GM21381 (cell line): ENCODE data around the gene POLR3C.
"Not testable (repeated sequence)": the region's sequence is repeated elsewhere in the genome, so short reads cannot be mapped to it uniquely, and the experiment has no call there.

Source experiments
- ATAC-seq: cut with Tn5 transposase; IDR thresholded peaks from one replicate; pipeline ENCODE4 v1.9.1; 2021; ENCODE audit warnings: mild to moderate bottlenecking, moderate library complexity; ENCODE audit not compliant: unreplicated experiment

Gene POLR3C

GRCh38 chr1:145818095-145818494, 5.9 kb upstream of the POLR3C start:
- ATAC-seq, result peak; percentile 48

GRCh38 chr1:145822779-145823331, 1.1 kb upstream of the POLR3C start:
- ATAC-seq, result not testable (repeated sequence)

- ATAC-seq, result no peak
Measured at GRCh38 chr1:145824499-145824842, 471 bp downstream of the POLR3C start.

GRCh38 chr1:145826030-145826429, 2.0 kb downstream of the POLR3C start:
- ATAC-seq, result no peak

- ATAC-seq, result no peak
Measured at GRCh38 chr1:145827966-145828365, 4.0 kb downstream of the POLR3C start.

GRCh38 chr1:145828367-145829026, 4.5 kb downstream of the POLR3C start:
- ATAC-seq, result no peak

GRCh38 chr1:145830810-145831209, 6.8 kb downstream of the POLR3C start:
- not testable (repeated sequence) for ATAC-seq

- no peak for ATAC-seq
Measured at GRCh38 chr1:145837656-145838055, 13.7 kb downstream of the POLR3C start.

- ATAC-seq, result no peak
Measured at GRCh38 chr1:145843031-145843430, 19.0 kb downstream of the POLR3C start.

GRCh38 chr1:145845144-145845513, 21.1 kb downstream of the POLR3C start:
- peak; percentile 72 for ATAC-seq

GRCh38 chr1:145845514-145846161, 21.6 kb downstream of the POLR3C start, which contains the start of gene NUDT17:
Gene NUDT17, plus strand, starts transcription at chr1:145845630. Its CDS starts 11 bp downstream, at chr1:145845641.
- peak; percentile 61 for ATAC-seq

GRCh38 chr1:145846201-145846612, 22.2 kb downstream of the POLR3C start:
- no peak for ATAC-seq

GRCh38 chr1:145847827-145848226, 23.8 kb downstream of the POLR3C start:
- no peak for ATAC-seq

GRCh38 chr1:145849356-145850160, 25.6 kb downstream of the POLR3C start:
- ATAC-seq, result no peak

- no peak for ATAC-seq
Measured at GRCh38 chr1:145855426-145855948, 31.5 kb downstream of the POLR3C start.

- no peak for ATAC-seq
Measured at GRCh38 chr1:145857170-145857569, 33.2 kb downstream of the POLR3C start.

GRCh38 chr1:145858238-145858900, 34.4 kb downstream of the POLR3C start:
- no peak for ATAC-seq

- peak; percentile 83 for ATAC-seq
Measured at GRCh38 chr1:145858901-145859490, 35.0 kb downstream of the POLR3C start, which contains the start of gene PIAS3. Gene PIAS3, minus strand, starts transcription at chr1:145859081. Its CDS starts 91 bp downstream, at chr1:145858990.

GRCh38 chr1:145859491-145860023, 35.6 kb downstream of the POLR3C start:
- ATAC-seq, result peak; percentile 69
